ENCODE results near the gene MGMT.

MGMT gene

GRCh38 chr10:129740532-129741279 is 273.7 kb downstream of the MGMT start:
- DNase-seq (ENCODE audit: low spot score), result no peak

GRCh38 chr10:129741280-129741977 is 274.4 kb downstream of the MGMT start:
- DNase-seq (ENCODE audit: low spot score), result no peak

GRCh38 chr10:129741978-129742741 is 275.1 kb downstream of the MGMT start:
- no peak for DNase-seq (ENCODE audit: low spot score)

GRCh38 chr10:129742742-129743550 is 275.9 kb downstream of the MGMT start:
- DNase-seq (ENCODE audit: low spot score), result no peak

- no peak for DNase-seq (ENCODE audit: low spot score)
Observed at GRCh38 chr10:129743738-129744133, 276.7 kb downstream of the MGMT start.

- DNase-seq (ENCODE audit: low spot score), result no peak
Observed at GRCh38 chr10:129744134-129745111, 277.4 kb downstream of the MGMT start.

- no peak for DNase-seq (ENCODE audit: low spot score)
Observed at GRCh38 chr10:129745186-129745750, 278.2 kb downstream of the MGMT start.

GRCh38 chr10:129754211-129755050 is 287.4 kb downstream of the MGMT start:
- no peak for DNase-seq (ENCODE audit: low spot score)

- DNase-seq (ENCODE audit: low spot score), result no peak
Observed at GRCh38 chr10:129755158-129755591, 288.1 kb downstream of the MGMT start.

GRCh38 chr10:129755621-129756020 is 288.6 kb downstream of the MGMT start:
- no peak for DNase-seq (ENCODE audit: low spot score)

GRCh38 chr10:129756912-129757901 is 290.2 kb downstream of the MGMT start:
- no peak for DNase-seq (ENCODE audit: low spot score)

- DNase-seq (ENCODE audit: low spot score), result no peak
Observed at GRCh38 chr10:129758207-129759021, 291.4 kb downstream of the MGMT start.

- DNase-seq (ENCODE audit: low spot score), result no peak
Observed at GRCh38 chr10:129759214-129760002, 292.4 kb downstream of the MGMT start.

- no peak for DNase-seq (ENCODE audit: low spot score)
Observed at GRCh38 chr10:129760003-129760315, 292.9 kb downstream of the MGMT start.

- no peak for DNase-seq (ENCODE audit: low spot score)
Observed at GRCh38 chr10:129760416-129760815, 293.4 kb downstream of the MGMT start.

- no peak for DNase-seq (ENCODE audit: low spot score)
Observed at GRCh38 chr10:129761197-129761972, 294.3 kb downstream of the MGMT start.
